Prostate gland (tissue), 2 donors: ENCODE results near the gene SLC6A11. TPM values are rescaled to one million over a fixed set of nuclear protein-coding genes. Genes with fewer than 3 reads are reported as not detected.

ENCODE experiments used
- DNase-seq: peaks from one replicate; pipeline ENCODE4 v3.0.0-alpha.2; 2019; ENCODE audit warnings: low spot score
- H3K27ac ChIP-seq, 2 donors: fragments of 200-600 bp; sonication (generic); 2 replicates each; pipeline ENCODE4 v1.5.1; 2017 to 2019
- H3K27me3 ChIP-seq: fragments of 200-600 bp; sonication (generic); replicated peaks from 2 replicates; pipeline ENCODE4 v1.5.1; 2019; ENCODE audit not compliant: insufficient read depth
- H3K36me3 ChIP-seq, 2 donors: fragments of 200-600 bp; sonication (generic); 1 replicate in 1 of 2; 2 replicates in 1 of 2; pipeline versions ENCODE4 v1.5.1 to v1.8.1; 2017 to 2019
- H3K4me1 ChIP-seq: fragments of 200-600 bp; sonication (generic); replicated peaks from 2 replicates; pipeline ENCODE4 v1.5.1; 2019
- H3K4me3 ChIP-seq, 2 donors: fragments of 200-600 bp; sonication (generic); 2 replicates each; pipeline ENCODE4 v1.5.1; 2017 to 2019
- H3K9me3 ChIP-seq: fragments of 200-600 bp; sonication (generic); 2 replicates; pipeline ENCODE4 v1.5.1; 2017
- POLR2A ChIP-seq: fragments of 450-650 bp; IDR thresholded peaks from one replicate; pipeline ENCODE4 v1.6.1; 2016; ENCODE audit warnings: antibody characterized with exemption, mild to moderate bottlenecking
- POLR2AphosphoS5 ChIP-seq: sonication (generic); formaldehyde crosslinking; IDR thresholded peaks from one replicate; pipeline ENCODE4 v1.6.1; 2017; ENCODE audit warnings: antibody characterized with exemption
- WGBS: methylation state at CpG from one replicate; pipeline ENCODE4 v1.1.5; 2018; 5-methylcytosine and 5-hydroxymethylcytosine counted together
- intact Hi-C: fragments of 100-400 bp; cut with DNase I; formaldehyde crosslinking; loops from one replicate; pipeline ENCODE4 v1.14.2; 2022
- total RNA-seq, 2 donors: library from RNA; depleted of rRNA; stranded (reverse); fragments of >200 nt; gene quantifications; one replicate each; pipeline ENCODE4 v1.1.0, GENCODE V29; 2016
- TF ChIP-seq, protein P1 (sequence below), 4 experiments: fragments of 200-600 bp in 2 of 4; fragments of 450-650 bp in 2 of 4; sonication (generic) in 2 of 4; IDR thresholded peaks; 1 replicate in 3 of 4; 2 replicates in 1 of 4; pipeline ENCODE4 v1.5.1; 2016 to 2019; ENCODE audit warnings: antibody characterized with exemption in 4 of 4, mild to moderate bottlenecking in 2 of 4, moderate library complexity in 2 of 4

Gene SLC6A11
- total RNA-seq, 2 donors from 2014 or later, result 3.6 to 6.9 TPM

DNA sequence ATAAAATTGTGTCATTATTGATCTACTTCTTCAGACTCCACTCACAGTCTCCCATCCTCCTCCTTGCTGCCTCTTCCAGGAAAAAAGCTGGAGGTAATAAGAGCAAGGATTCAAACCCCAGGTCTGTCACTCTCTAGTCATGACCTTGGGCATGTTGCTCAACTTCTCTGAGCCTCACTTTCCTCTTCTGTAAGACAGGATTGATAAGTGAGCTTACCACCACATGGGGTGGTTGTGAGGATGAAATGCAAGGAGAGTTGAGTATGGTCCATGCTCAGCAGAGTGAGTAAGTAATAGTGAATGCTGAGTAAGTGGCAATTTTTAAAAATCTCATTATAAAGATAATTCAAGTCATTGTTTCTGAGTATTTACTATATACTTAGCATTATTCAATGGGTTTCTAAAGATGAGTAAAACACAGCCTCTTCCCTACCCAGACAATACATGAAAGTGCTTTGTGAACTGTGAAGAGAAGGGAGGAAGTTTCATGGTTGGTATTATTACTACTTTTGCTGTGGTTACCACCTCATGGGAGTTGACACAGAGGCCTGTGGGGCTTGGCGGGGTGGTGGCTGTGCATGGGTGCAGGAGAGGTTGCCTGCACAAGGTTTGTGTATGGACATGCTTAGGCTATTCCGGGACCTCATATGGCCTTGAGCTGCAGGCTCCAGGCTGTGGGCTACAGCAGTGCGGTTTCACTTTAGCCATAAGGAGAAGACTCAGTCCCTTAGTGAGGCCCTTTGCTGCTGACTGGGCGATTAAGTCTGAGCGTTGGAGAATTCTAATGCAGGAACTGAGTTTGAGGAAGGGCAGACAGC lies 30.0 kb downstream of the SLC6A11 start:
- DNase-seq, result no peak
- 84% methylated on average over 5 of the region's 5 CpGs for WGBS
- no peak overlapping the region for H3K27ac ChIP-seq

DNA sequence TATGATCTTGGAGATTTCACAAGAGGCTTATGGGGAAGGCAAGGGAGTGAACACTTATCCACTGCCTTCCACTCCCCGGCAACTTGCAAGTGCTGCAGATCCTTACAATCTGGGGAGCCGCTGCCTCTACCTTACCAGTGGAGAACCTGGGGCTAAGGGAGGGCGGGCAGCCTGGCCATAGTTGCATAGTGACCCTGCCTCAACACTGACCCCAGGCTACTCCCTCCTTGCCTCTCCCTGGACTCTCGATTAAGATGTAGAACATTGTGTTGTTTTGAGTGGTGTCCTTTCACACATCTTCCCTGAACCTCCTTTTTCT lies 30.6 kb downstream of the SLC6A11 start:
- DNase-seq, result no peak
- Histone ChIP-seq H3K4me1 (no peaks in the 10 kb centered on the region), H3K27ac (no peak overlapping the region), H3K4me3 (no peak overlapping the region), H3K27me3 (no peaks in the 10 kb centered on the region), H3K9me3 (no peaks in the 10 kb centered on the region), H3K36me3 (no peaks in the 10 kb centered on the region)
- 92% methylated on average over 4 of the region's 4 CpGs for WGBS
- TF ChIP-seq, protein P1, sequence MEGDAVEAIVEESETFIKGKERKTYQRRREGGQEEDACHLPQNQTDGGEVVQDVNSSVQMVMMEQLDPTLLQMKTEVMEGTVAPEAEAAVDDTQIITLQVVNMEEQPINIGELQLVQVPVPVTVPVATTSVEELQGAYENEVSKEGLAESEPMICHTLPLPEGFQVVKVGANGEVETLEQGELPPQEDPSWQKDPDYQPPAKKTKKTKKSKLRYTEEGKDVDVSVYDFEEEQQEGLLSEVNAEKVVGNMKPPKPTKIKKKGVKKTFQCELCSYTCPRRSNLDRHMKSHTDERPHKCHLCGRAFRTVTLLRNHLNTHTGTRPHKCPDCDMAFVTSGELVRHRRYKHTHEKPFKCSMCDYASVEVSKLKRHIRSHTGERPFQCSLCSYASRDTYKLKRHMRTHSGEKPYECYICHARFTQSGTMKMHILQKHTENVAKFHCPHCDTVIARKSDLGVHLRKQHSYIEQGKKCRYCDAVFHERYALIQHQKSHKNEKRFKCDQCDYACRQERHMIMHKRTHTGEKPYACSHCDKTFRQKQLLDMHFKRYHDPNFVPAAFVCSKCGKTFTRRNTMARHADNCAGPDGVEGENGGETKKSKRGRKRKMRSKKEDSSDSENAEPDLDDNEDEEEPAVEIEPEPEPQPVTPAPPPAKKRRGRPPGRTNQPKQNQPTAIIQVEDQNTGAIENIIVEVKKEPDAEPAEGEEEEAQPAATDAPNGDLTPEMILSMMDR (IDR thresholded peaks at IDR 0.05), result no peak
- no peak for TF ChIP-seq POLR2AphosphoS5
- intact Hi-C loops, result no loop called here

More for the DNA sequence above, 30.0 kb downstream of the SLC6A11 start:
- TF ChIP-seq, protein P1 (IDR thresholded peaks at IDR 0.05), result no peak
- TF ChIP-seq POLR2AphosphoS5 (no peak), POLR2A (no peak)
- H3K27me3 ChIP-seq, result no peaks in the 10 kb centered on the region
- no peak overlapping the region for H3K4me3 ChIP-seq
- H3K36me3 ChIP-seq, result no peaks in the 10 kb centered on the region
- intact Hi-C loops, result no loop called here
- H3K4me1 ChIP-seq, result no peaks in the 10 kb centered on the region
- H3K9me3 ChIP-seq, result no peaks in the 10 kb centered on the region

DNA sequence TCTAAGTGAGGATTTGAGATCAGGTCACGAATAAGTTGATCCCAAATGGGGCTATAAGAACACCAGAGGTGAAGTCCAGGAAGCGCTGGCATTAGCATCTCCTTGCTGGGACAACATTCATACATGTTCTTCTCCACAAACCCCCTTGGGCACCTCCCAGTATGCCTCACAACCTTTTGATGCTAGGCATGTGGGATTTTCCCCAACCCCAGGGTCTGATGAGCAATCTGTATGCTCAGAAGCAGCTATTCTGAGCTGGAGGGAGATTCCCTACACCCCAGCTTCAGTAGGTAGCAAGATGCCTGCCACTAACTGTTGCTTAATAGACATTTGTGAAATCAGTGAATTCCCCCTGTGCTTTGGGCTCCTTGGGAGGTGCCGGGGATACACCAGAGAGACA lies 32.2 kb downstream of the SLC6A11 start:
- no peaks in the 10 kb centered on the region for H3K4me1 ChIP-seq
- DNase-seq, result no peak
- 83% methylated on average over 3 of the region's 3 CpGs for WGBS
- H3K36me3 ChIP-seq, result no peaks in the 10 kb centered on the region
- H3K4me3 ChIP-seq, result no peak overlapping the region
- no peak for TF ChIP-seq POLR2AphosphoS5
- intact Hi-C loops, result no loop called here
- H3K27me3 ChIP-seq, result no peaks in the 10 kb centered on the region
- H3K9me3 ChIP-seq, result no peaks in the 10 kb centered on the region
- H3K27ac ChIP-seq, result no peak overlapping the region

DNA sequence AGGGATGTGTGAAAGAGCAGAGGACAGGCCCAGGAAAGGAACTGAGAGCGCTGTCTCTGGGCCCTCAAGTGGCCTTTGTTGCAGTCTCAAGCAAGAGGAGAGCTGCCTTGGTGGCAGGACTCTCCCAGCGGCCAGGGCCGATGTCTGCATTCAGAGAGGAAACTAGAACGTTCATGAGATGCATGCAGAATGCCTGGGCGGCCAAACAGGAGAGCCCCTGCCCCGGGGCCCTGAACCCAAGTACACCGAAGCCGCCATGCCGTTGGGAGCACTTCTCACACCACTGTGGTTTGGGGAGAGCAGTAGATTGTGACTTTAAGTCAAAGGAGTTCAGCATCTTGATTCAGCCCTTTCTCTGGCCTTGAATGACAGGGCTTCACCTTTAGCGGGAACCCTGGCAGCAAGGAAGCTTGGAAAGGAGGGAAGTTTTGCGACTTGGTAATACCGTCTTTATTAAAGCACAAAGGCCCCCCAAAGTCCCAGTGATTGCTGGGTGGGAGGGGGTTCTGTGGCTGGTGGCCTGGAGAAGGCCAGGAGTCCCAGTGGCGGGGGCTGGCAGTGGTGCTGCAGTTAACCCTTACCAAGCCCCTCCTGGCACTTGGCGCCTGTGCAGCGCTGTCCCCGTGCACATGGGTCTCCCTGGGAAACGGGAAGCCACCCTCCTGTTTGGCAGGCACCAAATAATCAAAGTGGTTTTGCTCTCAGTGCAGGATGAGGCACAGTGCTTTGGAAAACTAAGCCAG lies 36.2 kb downstream of the SLC6A11 start:
- no peak for DNase-seq
- intact Hi-C loops, result no loop called here
- Histone ChIP-seq H3K27ac (no peak overlapping the region), H3K36me3 (no peaks in the 10 kb centered on the region), H3K27me3 (no peaks in the 10 kb centered on the region), H3K9me3 (no peaks in the 10 kb centered on the region), H3K4me3 (no peak overlapping the region), H3K4me1 (no peaks in the 10 kb centered on the region)
- WGBS, result 76% methylated on average over 17 of the region's 17 CpGs
- TF ChIP-seq POLR2A (no peak), POLR2AphosphoS5 (no peak)
- TF ChIP-seq, protein P1 (IDR thresholded peaks at IDR 0.05), result no peak

DNA sequence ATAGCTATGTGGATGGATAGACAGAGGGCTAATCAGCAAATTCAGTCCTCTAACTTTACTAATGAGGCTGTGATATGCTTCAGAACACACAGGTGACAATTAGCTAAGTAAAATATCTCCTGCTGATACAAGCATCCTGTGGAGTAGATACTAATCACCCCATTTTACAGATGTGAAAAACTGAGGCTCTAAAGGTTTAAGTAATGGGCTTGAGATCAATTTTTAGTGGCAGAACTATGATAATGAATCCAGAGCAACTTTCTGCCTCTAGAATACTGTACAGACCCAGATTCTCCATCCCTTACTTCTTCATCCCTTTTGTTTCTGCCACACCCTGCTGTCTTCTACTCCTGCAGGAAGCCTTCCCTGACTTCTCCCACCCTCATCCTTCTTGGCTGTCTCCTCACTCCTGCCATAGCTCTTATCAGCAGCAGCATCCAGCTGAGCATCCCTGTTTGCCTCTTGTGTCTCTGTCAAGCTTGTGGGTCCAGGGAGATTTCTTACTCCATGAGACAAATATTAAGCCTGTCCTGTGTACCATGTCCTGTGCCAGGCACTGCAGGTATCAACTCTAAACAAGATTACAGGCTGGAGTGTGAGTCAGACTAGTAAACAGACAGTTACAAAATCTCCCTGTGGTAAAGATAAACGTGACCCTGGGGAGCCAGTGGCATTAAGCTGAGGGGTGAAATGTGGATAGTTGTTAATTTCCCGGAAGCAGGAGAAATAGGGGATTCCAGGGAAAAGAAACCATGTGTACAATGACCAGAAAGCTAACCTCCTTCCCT lies 39.2 kb downstream of the SLC6A11 start:
- Histone ChIP-seq H3K4me1 (no peaks in the 10 kb centered on the region), H3K27ac (no peak overlapping the region), H3K36me3 (no peaks in the 10 kb centered on the region), H3K27me3 (no peaks in the 10 kb centered on the region), H3K4me3 (no peak overlapping the region), H3K9me3 (no peaks in the 10 kb centered on the region)
- intact Hi-C loops, result no loop called here
- no peak for DNase-seq
- 53% methylated on average over 2 of the region's 2 CpGs for WGBS
- TF ChIP-seq, protein P1 (IDR thresholded peaks at IDR 0.05), result no peak
- no peak for TF ChIP-seq POLR2AphosphoS5
- no peak for TF ChIP-seq POLR2A
